ENCODE data around the gene TAS2R13.
A peak's percentile ranks its signal among the peaks of the same experiment; 100 is the strongest.

Gene TAS2R13

GRCh38 chr12:10863512-10864218 is 45.7 kb downstream of the TAS2R13 start:
- peak; percentile 21 for DNase-seq

GRCh38 chr12:10861366-10861765 is 48.0 kb downstream of the TAS2R13 start:
- DNase-seq = no peak

Measured in NCI-H1048 (cell line).